ENCODE measurements around the gene CCL28. TPM values are rescaled to one million over a fixed set of nuclear protein-coding genes. Genes with fewer than 3 reads are reported as not detected.

CCL28 gene
- polyA plus RNA-seq, 1 donor = 5.2 TPM

DNA sequence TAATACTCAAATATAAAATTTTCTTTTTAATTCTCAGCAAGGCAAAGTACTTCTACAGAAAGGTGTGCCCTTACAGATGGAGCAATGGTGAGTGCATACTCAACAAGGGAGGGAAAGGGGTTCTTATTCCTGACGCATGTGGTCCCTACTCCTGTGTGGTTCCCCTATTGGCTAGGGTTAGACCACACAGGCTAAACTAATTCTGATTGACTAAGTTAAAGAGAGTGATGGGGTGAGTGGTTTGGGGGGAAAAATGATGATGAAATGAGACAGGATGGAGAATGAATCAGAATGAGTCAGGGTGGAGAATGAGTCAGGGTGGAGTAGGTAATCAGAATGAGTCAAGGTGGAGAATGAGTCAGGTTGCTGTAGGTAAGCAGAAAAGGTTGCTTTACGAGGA is 76.0 kb downstream of the CCL28 start:
- no peaks in the 10 kb centered on the region for H3K36me3 ChIP-seq (ENCODE audit: control insufficient read depth, insufficient read depth, low read length)
- no peaks in the 10 kb centered on the region for H3K4me1 ChIP-seq (ENCODE audit: control insufficient read depth, insufficient read depth, low read length)
- no peaks in the 10 kb centered on the region for H3K27me3 ChIP-seq (ENCODE audit: control insufficient read depth, insufficient read depth, low read length)
- no peak overlapping the region for H3K4me3 ChIP-seq (ENCODE audit: low read length)
- peaks cover 13% of the 10 kb centered on the region for H3K9me3 ChIP-seq (ENCODE audit: control insufficient read depth, low read depth, low read length)
- H3K27ac ChIP-seq (ENCODE audit: low read length) = no peak overlapping the region
- WGBS (ENCODE audit: insufficient coverage, low lambda C conversion rate) = 100% methylated on average over 1 of the region's 2 CpGs
- DNase-seq = no peak

DNA sequence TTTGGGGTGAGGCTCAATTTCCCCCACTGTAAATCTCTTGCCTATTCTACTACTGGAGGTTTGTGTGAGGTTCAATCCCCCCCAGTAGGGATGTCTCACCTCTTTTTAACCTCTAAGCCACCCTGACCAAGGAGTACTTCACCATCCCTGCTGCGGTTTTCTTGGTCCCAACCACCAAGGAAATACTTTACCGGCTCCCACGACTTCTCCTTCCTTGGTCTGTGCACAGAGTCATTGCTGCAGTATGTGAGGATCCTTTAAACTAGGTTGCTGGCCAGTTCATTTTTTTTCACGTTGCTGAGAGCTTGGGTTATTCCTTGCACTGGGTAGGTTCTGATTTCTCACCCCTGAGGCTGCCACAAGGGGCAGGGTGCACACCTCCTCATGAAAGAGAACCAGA is 76.5 kb downstream of the CCL28 start:
- Histone ChIP-seq H3K36me3 (ENCODE audit: control insufficient read depth, insufficient read depth, low read length) (no peaks in the 10 kb centered on the region), H3K4me1 (ENCODE audit: control insufficient read depth, insufficient read depth, low read length) (no peaks in the 10 kb centered on the region), H3K9me3 (ENCODE audit: control insufficient read depth, low read depth, low read length) (peaks cover 9% of the 10 kb centered on the region), H3K27me3 (ENCODE audit: control insufficient read depth, insufficient read depth, low read length) (no peaks in the 10 kb centered on the region), H3K27ac (ENCODE audit: low read length) (no peak overlapping the region), H3K4me3 (ENCODE audit: low read length) (no peak overlapping the region)
- no CpG with 5 or more reads among the region's 4 CpGs for WGBS (ENCODE audit: insufficient coverage, low lambda C conversion rate)
- no peak for DNase-seq

DNA sequence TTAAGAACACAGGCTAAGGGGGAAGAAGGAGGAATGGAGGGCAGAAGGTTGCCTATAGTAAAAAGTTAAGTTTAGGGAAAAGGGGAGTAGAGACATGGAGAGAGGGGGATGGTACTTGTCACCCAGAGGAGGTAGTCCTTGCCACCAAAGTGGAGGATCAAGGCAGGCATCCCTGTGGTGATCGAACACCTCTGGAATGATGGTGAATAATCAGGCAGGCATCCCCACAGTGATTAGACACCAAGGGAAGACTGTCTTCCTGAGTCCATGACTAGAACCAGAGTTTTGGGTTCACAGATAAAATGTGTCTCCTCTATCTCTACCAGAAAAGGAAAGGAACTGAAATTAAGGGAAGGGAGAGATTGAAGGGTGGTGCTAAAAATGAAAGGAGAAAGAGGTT is 79.8 kb downstream of the CCL28 start:
- H3K4me1 ChIP-seq (ENCODE audit: control insufficient read depth, insufficient read depth, low read length) = no peaks in the 10 kb centered on the region
- no peak for DNase-seq
- no peaks in the 10 kb centered on the region for H3K27me3 ChIP-seq (ENCODE audit: control insufficient read depth, insufficient read depth, low read length)
- peaks cover 12% of the 10 kb centered on the region for H3K9me3 ChIP-seq (ENCODE audit: control insufficient read depth, low read depth, low read length)
- no peaks in the 10 kb centered on the region for H3K36me3 ChIP-seq (ENCODE audit: control insufficient read depth, insufficient read depth, low read length)
- H3K4me3 ChIP-seq (ENCODE audit: low read length) = no peak overlapping the region
- H3K27ac ChIP-seq (ENCODE audit: low read length) = no peak overlapping the region
- no CpG with 5 or more reads among the region's 1 CpG for WGBS (ENCODE audit: insufficient coverage, low lambda C conversion rate)

Other genes with a start within 250 kb of the CCL28 start
- 0.21 TPM for gene NIM1K, start 220.2 kb downstream of the CCL28 start, polyA plus RNA-seq
- gene HMGCS1, start 99.0 kb downstream of the CCL28 start, polyA plus RNA-seq = 179 TPM
- gene TMEM267, start 71.5 kb upstream of the CCL28 start, polyA plus RNA-seq = 14.1 TPM
- 3.0 TPM for gene C5orf34, start 102.8 kb upstream of the CCL28 start, polyA plus RNA-seq
- 69.3 TPM for gene PAIP1, start 144.7 kb upstream of the CCL28 start, polyA plus RNA-seq
- 50.7 TPM for gene NNT, start 190.8 kb upstream of the CCL28 start, polyA plus RNA-seq